B cell (primary cell): Measurements from ENCODE around the gene ARID1A. TPM values are rescaled to one million over a fixed set of nuclear protein-coding genes. Genes with fewer than 3 reads are reported as not detected.

Source experiments
- ATAC-seq: fragments of 200-7000 bp; cut with Tn5 transposase; one replicate; pipeline ENCODE4 v1.10.0; 2021; ENCODE audit warnings: low read depth, mild to moderate bottlenecking, moderate number of reproducible peaks, moderate library complexity
- CTCF ChIA-PET: fragments of 350-600 bp; sonication (Branson Sonifier 250); formaldehyde crosslinking; loops from one replicate; lab custom pipeline; 2021; ENCODE audit warnings: antibody characterized with exemption, inconsistent platforms; lab: Charles Lee
- POLR2A ChIA-PET: fragments of 350-600 bp; sonication (Branson Sonifier 250); formaldehyde crosslinking; loops from one replicate; lab custom pipeline; 2021; ENCODE audit warnings: antibody characterized with exemption; lab: Charles Lee
- DNase-seq: peaks from one replicate; pipeline ENCODE4 v3.0.0; 2013
- H2AFZ ChIP-seq: 2 replicates; pipeline ENCODE4 v1.6.1; 2012; ENCODE audit warnings: mild to moderate bottlenecking, low read depth, low read length; ENCODE audit not compliant: insufficient read depth, poor library complexity, severe bottlenecking
- H3K27ac ChIP-seq, 2 donors: 1 replicate in 1 of 2; 2 replicates in 1 of 2; pipeline ENCODE4 v1.5.1; 2012 to 2013; ENCODE audit warnings: low read length in 2 of 2, mild to moderate bottlenecking in 2 of 2, moderate library complexity in 1 of 2
- H3K27me3 ChIP-seq, 4 experiments: fragments of 200-600 bp in 1 of 4; sonication (generic) in 1 of 4; replicated peaks in 1 of 4; 1 replicate in 2 of 4; 2 replicates in 2 of 4; pipeline versions ENCODE4 v1.6.1 to v1.7.0; 2013 to 2016; ENCODE audit warnings: low read length in 3 of 4, mild to moderate bottlenecking in 2 of 4, mixed read lengths in 1 of 4, moderate library complexity in 1 of 4; ENCODE audit not compliant: insufficient read depth in 4 of 4, control insufficient read depth in 3 of 4; ENCODE audit errors: control extremely low read depth in 1 of 4
- H3K36me3 ChIP-seq, 2 experiments: replicated peaks in 1 of 2; 1 replicate in 1 of 2; 2 replicates in 1 of 2; pipeline versions ENCODE4 v1.6.1 to v1.7.1; 2013; ENCODE audit warnings: low read length in 1 of 2; ENCODE audit not compliant: insufficient read depth in 2 of 2, control insufficient read depth in 1 of 2; ENCODE audit errors: control extremely low read depth in 1 of 2, extremely low read depth in 1 of 2
- H3K4me1 ChIP-seq, 2 donors: fragments of 200-600 bp in 1 of 2; sonication (generic) in 1 of 2; 1 replicate in 1 of 2; 2 replicates in 1 of 2; pipeline versions ENCODE4 v1.5.1 to v1.6.1; 2013 to 2017; ENCODE audit warnings: low read length in 2 of 2; ENCODE audit not compliant: control insufficient read depth in 2 of 2, insufficient read depth in 2 of 2
- H3K4me2 ChIP-seq: replicated peaks from 2 replicates; pipeline ENCODE3; 2012; ENCODE audit warnings: mild to moderate bottlenecking, low read depth, low read length; ENCODE audit not compliant: poor library complexity, severe bottlenecking
- H3K4me3 ChIP-seq, 5 experiments: fragments of 200-600 bp in 1 of 5; sonication (generic) in 1 of 5; 1 replicate in 3 of 5; 2 replicates in 2 of 5; pipeline versions ENCODE4 v1.5.1 to v1.7.0; 2011 to 2016; ENCODE audit warnings: low read length in 4 of 5, mild to moderate bottlenecking in 4 of 5, low read depth in 2 of 5, control low read depth in 1 of 5, moderate library complexity in 1 of 5; ENCODE audit not compliant: insufficient read depth in 1 of 5; ENCODE audit errors: control extremely low read depth in 1 of 5, extremely low read depth in 1 of 5
- H3K79me2 ChIP-seq: fragments of 200-600 bp; sonication (generic); one replicate; pipeline ENCODE4 v1.6.0; 2016; ENCODE audit warnings: low read length; ENCODE audit not compliant: control insufficient read depth, insufficient read depth
- H3K9ac ChIP-seq: fragments of 200-600 bp; sonication (generic); 2 replicates; pipeline ENCODE4 v1.6.1; 2017; ENCODE audit warnings: mild to moderate bottlenecking, low read length, moderate library complexity
- H3K9me3 ChIP-seq, 3 donors: one replicate each; pipeline versions ENCODE4 v1.6.1 to v1.7.1; 2013; ENCODE audit warnings: low read length in 2 of 3; ENCODE audit not compliant: control insufficient read depth in 2 of 3, insufficient read depth in 1 of 3; ENCODE audit errors: control extremely low read depth in 1 of 3
- H4K20me1 ChIP-seq: 2 replicates; pipeline ENCODE4 v1.6.0; 2012; ENCODE audit warnings: mild to moderate bottlenecking, low read length; ENCODE audit not compliant: insufficient read depth, control insufficient read depth, poor library complexity, severe bottlenecking
- H3K27ac Mint-ChIP-seq: one replicate; pipeline ENCODE4 v1.8.0; 2021; ENCODE audit warnings: mixed read lengths
- H3K27me3 Mint-ChIP-seq: one replicate; pipeline ENCODE4 v1.8.0; 2021; ENCODE audit warnings: mixed read lengths
- H3K4me1 Mint-ChIP-seq: one replicate; pipeline ENCODE4 v1.8.0; 2021; ENCODE audit warnings: mixed read lengths
- H3K4me3 Mint-ChIP-seq: one replicate; pipeline ENCODE4 v1.8.0; 2021; ENCODE audit warnings: mixed read lengths
- H3K9me3 Mint-ChIP-seq: one replicate; pipeline ENCODE4 v1.8.0; 2022; ENCODE audit warnings: mixed read lengths; ENCODE audit not compliant: insufficient read depth
- CTCF ChIP-seq: fragments of 200-600 bp; IDR thresholded peaks from one replicate; pipeline ENCODE4 v1.8.0; 2022; ENCODE audit warnings: antibody characterized with exemption, mild to moderate bottlenecking
- EZH2 ChIP-seq: IDR thresholded peaks from 2 replicates; pipeline ENCODE4 v1.6.1; 2012; ENCODE audit warnings: borderline replicate concordance, low read depth, mild to moderate bottlenecking, moderate library complexity, low read length; ENCODE audit not compliant: insufficient read depth, poor library complexity, severe bottlenecking
- WGBS: methylation state at CpG from one replicate; pipeline ENCODE4 v1.1.5; 2013; ENCODE audit warnings: missing lambda C conversion rate; ENCODE audit not compliant: insufficient coverage; 5-methylcytosine and 5-hydroxymethylcytosine counted together
- intact Hi-C: fragments of 100-400 bp; cut with micrococcal nuclease; formaldehyde crosslinking; loops from one replicate; pipeline ENCODE4 v1.10.0; 2022
- polyA plus RNA-seq: library from polyadenylated mRNA; depleted of rRNA; stranded (reverse); fragments of >200 nt; gene quantifications from 2 replicates; pipeline ENCODE4 v1.2.3, GENCODE V29; 2012
- total RNA-seq, 2 donors: library from RNA; stranded (reverse); fragments of 120-200 nt in 1 of 2; gene quantifications; 1 replicate in 1 of 2; 2 replicates in 1 of 2; pipeline versions ENCODE4 v1.2.3 to v1.2.4, GENCODE V29; 2013 to 2022

Gene ARID1A
- total and polyA plus RNA-seq, 2 donors (not counting 1 experiment from before 2014, with no cell fraction given) = 80.7 to 150 TPM

- no peak for DNase-seq
- H3K4me2 ChIP-seq = peak overlapping the region; percentile 43
- Mint-ChIP-seq H3K9me3 (no peaks in the 10 kb centered on the region), H3K27ac (peak overlapping the region; percentile 59), H3K27me3 (no peaks in the 10 kb centered on the region), H3K4me1 (peaks cover 64% of the 10 kb centered on the region), H3K4me3 (peak overlapping the region; percentile 0)
- ChIA-PET POLR2A (no interaction called here), CTCF (interaction anchor here (2.2 kb wide), 1 partner anchor 49 kb away, joined by 5 read pairs; no protein-coding TSS in a partner anchor)
- no peaks in the 10 kb centered on the region for H3K27me3 ChIP-seq
- no peak overlapping the region for H3K4me3 ChIP-seq
- H3K79me2 ChIP-seq = peaks cover 73% of the 10 kb centered on the region
- H3K36me3 ChIP-seq = peaks cover 6 to 40% of the 10 kb centered on the region in 2 experiments
- no peak overlapping the region for H2AFZ ChIP-seq
- H3K27ac ChIP-seq = peak overlapping the region; percentile 48 to 96
- WGBS = 100% methylated on average over 1 of the region's 3 CpGs
- H3K9me3 ChIP-seq = no peaks in the 10 kb centered on the region
- no peaks in the 10 kb centered on the region for H4K20me1 ChIP-seq
- no peak for ATAC-seq
- intact Hi-C loops = loop anchor here (5.0 kb wide), 1 partner anchor 193 kb away; no protein-coding TSS in a partner anchor
- no peak for TF ChIP-seq EZH2
- no peak for TF ChIP-seq CTCF
- H3K4me1 ChIP-seq = peaks cover 66 to 67% of the 10 kb centered on the region in 2 donors
- peak overlapping the region; percentile 12 for H3K9ac ChIP-seq
Observed at GRCh38 chr1:26740023-26740634, 44.3 kb downstream of the ARID1A start.

- Mint-ChIP-seq H3K9me3 (no peaks in the 10 kb centered on the region), H3K4me3 (no peak overlapping the region), H3K27me3 (no peaks in the 10 kb centered on the region), H3K4me1 (peaks cover 65% of the 10 kb centered on the region), H3K27ac (peak overlapping the region; percentile 59)
- Histone ChIP-seq H3K27ac (peak overlapping the region; percentile 3 to 96), H3K9me3 (no peaks in the 10 kb centered on the region), H3K36me3 (peaks cover 4 to 38% of the 10 kb centered on the region in 2 experiments), H4K20me1 (no peaks in the 10 kb centered on the region), H3K27me3 (no peaks in the 10 kb centered on the region), H3K79me2 (peaks cover 73% of the 10 kb centered on the region), H3K4me2 (no peak overlapping the region), H3K4me3 (no peak overlapping the region), H2AFZ (no peak overlapping the region), H3K4me1 (peaks cover 75% of the 10 kb centered on the region in 2 donors), H3K9ac (no peak overlapping the region)
- no peak for ATAC-seq
- ChIA-PET CTCF (interaction anchor here (0.6 to 2.2 kb wide), 3 partner anchors 38 to 48 kb away, joined by 3 to 5 read pairs (median 4); no protein-coding TSS in a partner anchor), POLR2A (no interaction called here)
- intact Hi-C loops = loop anchor here (5.0 kb wide), 1 partner anchor 194 kb away; no protein-coding TSS in a partner anchor
- 100% methylated on average over 5 of the region's 5 CpGs for WGBS
- TF ChIP-seq CTCF = no peak
- no peak for TF ChIP-seq EZH2
- no peak for DNase-seq
Observed at GRCh38 chr1:26740952-26741351, 45.1 kb downstream of the ARID1A start.
